H9 (cell line): ENCODE measurements around the gene FAM177B. TPM values are rescaled to one million over a fixed set of nuclear protein-coding genes. Genes with fewer than 3 reads are reported as not detected.

Experiments
- DNase-seq: peaks from one replicate; pipeline ENCODE4 v3.0.0-alpha.2; 2017
- H2AFZ ChIP-seq: one replicate; pipeline ENCODE4 v1.6.1; 2013; ENCODE audit warnings: mild to moderate bottlenecking, low read length, control low read depth, moderate library complexity
- H2AK5ac ChIP-seq: 2 replicates; pipeline ENCODE4 v1.6.1; 2013; ENCODE audit warnings: low read length, control low read depth, mixed read lengths; ENCODE audit not compliant: insufficient read length
- H2BK120ac ChIP-seq: one replicate; pipeline ENCODE4 v1.6.1; 2013; ENCODE audit warnings: low read depth, mild to moderate bottlenecking, low read length, control low read depth, inconsistent platforms; ENCODE audit not compliant: poor library complexity, severe bottlenecking
- H2BK12ac ChIP-seq: 2 replicates; pipeline ENCODE4 v1.6.1; 2013; ENCODE audit warnings: low read length, control low read depth, mixed read lengths, low read depth; ENCODE audit not compliant: insufficient read length
- H2BK15ac ChIP-seq: 2 replicates; pipeline ENCODE4 v1.6.1; 2013; ENCODE audit warnings: low read depth, low read length, control low read depth
- H2BK20ac ChIP-seq: one replicate; pipeline ENCODE4 v1.6.1; 2013; ENCODE audit warnings: low read depth, mild to moderate bottlenecking, low read length, control low read depth, inconsistent platforms; ENCODE audit not compliant: poor library complexity, severe bottlenecking
- H2BK5ac ChIP-seq: 2 replicates; pipeline ENCODE4 v1.6.1; 2013; ENCODE audit warnings: low read length, control low read depth, mixed read lengths; ENCODE audit not compliant: insufficient read length
- H3K14ac ChIP-seq: 2 replicates; pipeline ENCODE4 v1.6.1; 2013; ENCODE audit warnings: low read length, control low read depth; ENCODE audit not compliant: insufficient read depth
- H3K18ac ChIP-seq: 2 replicates; pipeline ENCODE4 v1.6.1; 2013; ENCODE audit warnings: low read depth, mild to moderate bottlenecking, mixed read lengths, low read length, control low read depth; ENCODE audit not compliant: insufficient read length
- H3K23ac ChIP-seq: 2 replicates; pipeline ENCODE4 v1.6.1; 2013; ENCODE audit warnings: low read length, control low read depth, mixed read lengths, low read depth; ENCODE audit not compliant: insufficient read length
- H3K23me2 ChIP-seq: 2 replicates; pipeline ENCODE4 v1.6.1; 2013; ENCODE audit warnings: low read depth, mild to moderate bottlenecking, mixed read lengths, low read length, control low read depth; ENCODE audit not compliant: insufficient read length, poor library complexity, severe bottlenecking
- H3K27ac ChIP-seq: 2 replicates; pipeline ENCODE4 v1.5.1; 2013; ENCODE audit warnings: low read length, control low read depth, mixed read lengths, low read depth; ENCODE audit not compliant: insufficient read length
- H3K27me3 ChIP-seq: 2 replicates; pipeline ENCODE4 v1.6.1; 2013; ENCODE audit warnings: low read length, control low read depth, inconsistent platforms; ENCODE audit not compliant: insufficient read depth
- H3K4ac ChIP-seq: 2 replicates; pipeline ENCODE4 v1.6.1; 2013; ENCODE audit warnings: low read depth, mild to moderate bottlenecking, control low read depth, inconsistent platforms, low read length, moderate library complexity
- H3K4me1 ChIP-seq: 2 replicates; pipeline ENCODE4 v1.6.1; 2013; ENCODE audit warnings: low read length, control low read depth, inconsistent platforms; ENCODE audit not compliant: insufficient read depth
- H3K4me2 ChIP-seq: 2 replicates; pipeline ENCODE4 v1.6.1; 2013; ENCODE audit warnings: low read length, control low read depth, mixed read lengths; ENCODE audit not compliant: insufficient read length, insufficient read depth
- H3K56ac ChIP-seq: 2 replicates; pipeline ENCODE4 v1.6.1; 2013; ENCODE audit warnings: low read depth, mild to moderate bottlenecking, mixed read lengths, low read length, control low read depth; ENCODE audit not compliant: insufficient read length
- H3K79me1 ChIP-seq: 2 replicates; pipeline ENCODE4 v1.6.1; 2013; ENCODE audit warnings: low read depth, mild to moderate bottlenecking, moderate library complexity, low read length, control low read depth, inconsistent platforms; ENCODE audit not compliant: insufficient read depth, poor library complexity, severe bottlenecking
- H3K79me2 ChIP-seq: 2 replicates; pipeline ENCODE4 v1.6.1; 2013; ENCODE audit warnings: low read length, control low read depth, inconsistent platforms; ENCODE audit not compliant: insufficient read depth
- H3K9ac ChIP-seq: 2 replicates; pipeline ENCODE4 v1.6.1; 2013; ENCODE audit warnings: low read length, control low read depth, mixed read lengths; ENCODE audit not compliant: insufficient read length; ENCODE audit errors: extremely low read depth
- H3K9me3 ChIP-seq: one replicate; pipeline ENCODE4 v1.6.1; 2013; ENCODE audit warnings: low read depth, low read length, inconsistent platforms; ENCODE audit not compliant: control insufficient read depth
- H3T11ph ChIP-seq: one replicate; pipeline ENCODE4 v1.6.1; 2013; ENCODE audit warnings: mild to moderate bottlenecking, low read length, control low read depth, inconsistent platforms
- H4K20me1 ChIP-seq: one replicate; pipeline ENCODE4 v1.6.1; 2013; ENCODE audit not compliant: control insufficient read depth, insufficient read length, insufficient read depth
- H4K5ac ChIP-seq: 2 replicates; pipeline ENCODE4 v1.6.1; 2013; ENCODE audit warnings: low read depth, mild to moderate bottlenecking, mixed read lengths, low read length, control low read depth; ENCODE audit not compliant: insufficient read length
- H4K8ac ChIP-seq: replicated peaks from 2 replicates; pipeline ENCODE4 v1.6.1; 2013; ENCODE audit warnings: low read length, control low read depth, mixed read lengths, low read depth; ENCODE audit not compliant: insufficient read length
- H4K91ac ChIP-seq: 2 replicates; pipeline ENCODE4 v1.6.1; 2013; ENCODE audit warnings: low read depth, mild to moderate bottlenecking, moderate library complexity, mixed read lengths, low read length, control low read depth; ENCODE audit not compliant: insufficient read length
- H3K27ac Mint-ChIP-seq, 3 experiments: 2 replicates in 2 of 3; 3 replicates in 1 of 3; pipeline ENCODE4 v1.8.0; 2020 to 2021; ENCODE audit warnings: mixed read lengths in 3 of 3, mild to moderate bottlenecking in 1 of 3, moderate library complexity in 1 of 3
- H3K27me3 Mint-ChIP-seq: 2 replicates; pipeline ENCODE4 v1.8.0; 2021; ENCODE audit warnings: low read depth, mild to moderate bottlenecking, moderate library complexity, mixed read lengths
- H3K36me3 Mint-ChIP-seq, 3 experiments: 2 replicates in 2 of 3; 3 replicates in 1 of 3; pipeline ENCODE4 v1.8.0; 2020 to 2021; ENCODE audit warnings: low read depth in 3 of 3, mixed read lengths in 3 of 3; ENCODE audit not compliant: insufficient read depth in 1 of 3
- H3K4me1 Mint-ChIP-seq, 2 experiments: 2 replicates each; pipeline ENCODE4 v1.8.0; 2020; ENCODE audit warnings: mixed read lengths in 2 of 2
- H3K4me3 Mint-ChIP-seq, 2 experiments: 2 replicates in 1 of 2; 3 replicates in 1 of 2; pipeline ENCODE4 v1.8.0; 2020 to 2021; ENCODE audit warnings: mild to moderate bottlenecking in 2 of 2, mixed read lengths in 2 of 2, moderate library complexity in 1 of 2
- H3K9me3 Mint-ChIP-seq, 2 experiments: 2 replicates in 1 of 2; 3 replicates in 1 of 2; pipeline ENCODE4 v1.8.0; 2020; ENCODE audit warnings: mild to moderate bottlenecking in 2 of 2, mixed read lengths in 2 of 2, moderate library complexity in 1 of 2
- CTCF ChIP-seq: fragments of 200-600 bp; sonication (generic); conservative IDR thresholded peaks from 3 replicates; pipeline ENCODE4 v1.8.0; 2021; ENCODE audit warnings: antibody characterized with exemption, mild to moderate bottlenecking
- WGBS: extraction: QIAGEN DNeasy Blood & Tissue Kit; methylation state at CpG from one replicate; pipeline ENCODE4 v1.1.7; 2013; ENCODE audit warnings: missing lambda C conversion rate, low lambda C conversion rate, mixed read lengths; ENCODE audit not compliant: insufficient read length; ENCODE audit errors: extremely low coverage; 5-methylcytosine and 5-hydroxymethylcytosine counted together
- total RNA-seq: library from RNA; stranded (reverse); gene quantifications from 2 replicates; pipeline ENCODE4 v1.2.1, GENCODE V29; 2021

Gene FAM177B
- total RNA-seq, 1 experiment from 2014 or later, result not detected

- Histone ChIP-seq H4K8ac (no peak overlapping the region), H3K9me3 (no peaks in the 10 kb centered on the region), H2BK5ac (no peak overlapping the region), H3K23me2 (peaks cover 2% of the 10 kb centered on the region), H2BK20ac (no peak overlapping the region), H2AFZ (no peak overlapping the region), H3K23ac (no peak overlapping the region), H3K4me1 (peaks cover 7% of the 10 kb centered on the region; the same call in 1 of the 2 replicates), H3K79me2 (no peaks in the 10 kb centered on the region), H3K27ac (no peak overlapping the region), H4K20me1 (no peaks in the 10 kb centered on the region), H2BK120ac (no peak overlapping the region), H3K27me3 (no peaks in the 10 kb centered on the region), H3K14ac (no peak overlapping the region), H3K79me1 (no peaks in the 10 kb centered on the region), H4K5ac (no peak overlapping the region), H3T11ph (no peak overlapping the region), H3K9ac (no peak overlapping the region), H3K4me2 (no peak overlapping the region), H3K4ac (no peak overlapping the region), H3K18ac (no peak overlapping the region), H4K91ac (no peak overlapping the region), H2BK12ac (no peak overlapping the region), H2AK5ac (no peak overlapping the region), H2BK15ac (no peak overlapping the region), H3K56ac (no peak overlapping the region)
- TF ChIP-seq CTCF, result no peak
- no CpG with 5 or more reads among the region's 2 CpGs for WGBS
- no peaks in the 10 kb centered on the region for H3K9me3 Mint-ChIP-seq
- no peak for DNase-seq
- H3K27me3 Mint-ChIP-seq, result no peaks in the 10 kb centered on the region
- no peak overlapping the region for H3K27ac Mint-ChIP-seq
- no peak overlapping the region for H3K4me3 Mint-ChIP-seq
- H3K36me3 Mint-ChIP-seq, result peaks cover 0 to 2% (median 2%) of the 10 kb centered on the region in 3 experiments; a peak in 4 of 7 replicates
- H3K4me1 Mint-ChIP-seq, result peaks cover 3 to 9% of the 10 kb centered on the region in 2 experiments
These were observed 2.5 kb downstream of the FAM177B start for GRCh38 chr1:222739465-222739864.
